ENCODE measurements around the gene SLC22A5. TPM values are rescaled to one million over a fixed set of nuclear protein-coding genes. Genes with fewer than 3 reads are reported as not detected.
A peak's percentile ranks its signal among the peaks of the same experiment; 100 is the strongest.

Gene SLC22A5
- total RNA-seq, 4 donors from 2014 or later = 25.6 to 152 (median 110) TPM

GRCh38 chr5:132430746-132431145 is 61.2 kb downstream of the SLC22A5 start:
- H3K9me3 ChIP-seq = no peaks in the 10 kb centered on the region
- H3K4me1 ChIP-seq = peaks cover 44 to 73% (median 55%) of the 10 kb centered on the region in 4 donors
- no peaks in the 10 kb centered on the region for H3K36me3 ChIP-seq
- peak overlapping the region; percentile 85 to 98 (median 91) for H3K27ac ChIP-seq
- H3K27me3 ChIP-seq = no peaks in the 10 kb centered on the region
- TF ChIP-seq CTCF (IDR thresholded peaks at IDR 0.05) (no peak), POLR2A (IDR thresholded peaks at IDR 0.05) (no peak)
- DNase-seq = no peak
- H3K4me3 ChIP-seq = no peak overlapping the region

- TF ChIP-seq POLR2A (IDR thresholded peaks at IDR 0.05) = no peak
- TF ChIP-seq CTCF (IDR thresholded peaks at IDR 0.05) = no peak
- H3K27ac ChIP-seq = peak overlapping the region; percentile 13 to 92 (median 56)
- H3K9me3 ChIP-seq = no peaks in the 10 kb centered on the region
- H3K36me3 ChIP-seq = no peaks in the 10 kb centered on the region
- peaks cover 37 to 73% (median 48%) of the 10 kb centered on the region in 4 donors for H3K4me1 ChIP-seq
- no peaks in the 10 kb centered on the region for H3K27me3 ChIP-seq
- no peak for DNase-seq
- no peak overlapping the region for H3K4me3 ChIP-seq
Observed at GRCh38 chr5:132431632-132432031, 62.1 kb downstream of the SLC22A5 start.

- Histone ChIP-seq H3K27me3 (no peaks in the 10 kb centered on the region), H3K4me3 (no peak overlapping the region), H3K27ac (peak overlapping the region; percentile 8 to 18 (median 14)), H3K9me3 (no peaks in the 10 kb centered on the region), H3K36me3 (no peaks in the 10 kb centered on the region), H3K4me1 (peaks cover 26 to 72% (median 47%) of the 10 kb centered on the region in 4 donors)
- DNase-seq = no peak
- TF ChIP-seq POLR2A (IDR thresholded peaks at IDR 0.05) (no peak), CTCF (IDR thresholded peaks at IDR 0.05) (no peak)
Observed at GRCh38 chr5:132433141-132433540, 63.6 kb downstream of the SLC22A5 start.

- Histone ChIP-seq H3K9me3 (no peaks in the 10 kb centered on the region), H3K4me3 (no peak overlapping the region), H3K4me1 (peaks cover 14 to 70% (median 41%) of the 10 kb centered on the region in 4 donors), H3K36me3 (no peaks in the 10 kb centered on the region), H3K27me3 (no peaks in the 10 kb centered on the region), H3K27ac (peak overlapping the region in 3 of 4 donors; percentile 38 to 84 (median 60))
- no peak for TF ChIP-seq CTCF (IDR thresholded peaks at IDR 0.05)
- TF ChIP-seq POLR2A (IDR thresholded peaks at IDR 0.05) = peak; percentile 12 to 28
- DNase-seq = peak in 1 of 3 donors; percentile 82
Observed at GRCh38 chr5:132434416-132435286, 65.1 kb downstream of the SLC22A5 start.

GRCh38 chr5:132435447-132435846 is 65.9 kb downstream of the SLC22A5 start:
- TF ChIP-seq CTCF (IDR thresholded peaks at IDR 0.05) (no peak), POLR2A (IDR thresholded peaks at IDR 0.05) (no peak)
- H3K4me3 ChIP-seq = no peak overlapping the region
- H3K4me1 ChIP-seq = peaks cover 8 to 70% (median 35%) of the 10 kb centered on the region in 4 donors
- no peak for DNase-seq
- H3K27me3 ChIP-seq = no peaks in the 10 kb centered on the region
- no peaks in the 10 kb centered on the region for H3K9me3 ChIP-seq
- H3K27ac ChIP-seq = peak overlapping the region in 3 of 4 donors; percentile 10 to 84 (median 60)
- no peaks in the 10 kb centered on the region for H3K36me3 ChIP-seq

Data from Peyer's patch (tissue), 4 donors.